ENCODE data around the gene PAK3.

Gene PAK3

GRCh38 chrX:111133389-111133788 lies 37.4 kb downstream of the PAK3 start:
- no peak for DNase-seq

DNA sequence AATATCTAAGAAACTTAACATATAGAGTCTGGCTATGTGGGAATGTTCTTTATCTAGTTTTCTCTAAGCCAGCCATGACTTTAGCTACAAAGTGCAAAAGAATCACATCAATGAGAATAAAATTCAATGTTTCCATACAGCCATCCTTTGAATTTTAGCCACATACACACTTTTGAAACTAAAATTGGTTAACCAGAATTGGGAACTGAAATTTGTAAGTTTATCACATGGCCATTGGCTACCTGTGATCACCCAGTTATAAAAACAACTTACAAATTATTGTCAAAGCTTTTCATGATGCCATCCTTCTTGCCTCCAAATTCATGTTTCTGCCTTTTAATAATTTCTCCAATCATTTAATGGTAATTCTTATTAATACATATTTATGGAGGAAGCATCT lies 49.9 kb downstream of the PAK3 start:
- DNase-seq, result no peak

DNA sequence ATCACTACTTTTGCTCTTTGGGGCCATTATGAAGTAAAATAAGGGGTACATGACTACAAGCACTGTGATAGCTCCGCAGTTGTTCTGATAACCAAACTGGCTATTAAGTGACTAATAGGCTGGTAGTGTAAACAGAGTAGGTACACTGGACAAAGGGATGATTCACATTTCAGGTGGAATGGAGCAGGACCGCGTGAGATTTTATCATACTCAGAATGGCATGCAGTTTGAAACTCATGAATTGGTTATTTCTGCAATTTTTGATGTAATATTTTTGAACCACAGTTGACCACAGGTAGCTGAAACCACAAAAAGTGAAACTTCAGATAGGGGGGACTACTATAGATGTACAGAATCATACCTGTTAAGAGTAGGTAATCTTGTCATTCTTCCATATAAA lies 55.8 kb downstream of the PAK3 start:
- no peak for DNase-seq

DNA sequence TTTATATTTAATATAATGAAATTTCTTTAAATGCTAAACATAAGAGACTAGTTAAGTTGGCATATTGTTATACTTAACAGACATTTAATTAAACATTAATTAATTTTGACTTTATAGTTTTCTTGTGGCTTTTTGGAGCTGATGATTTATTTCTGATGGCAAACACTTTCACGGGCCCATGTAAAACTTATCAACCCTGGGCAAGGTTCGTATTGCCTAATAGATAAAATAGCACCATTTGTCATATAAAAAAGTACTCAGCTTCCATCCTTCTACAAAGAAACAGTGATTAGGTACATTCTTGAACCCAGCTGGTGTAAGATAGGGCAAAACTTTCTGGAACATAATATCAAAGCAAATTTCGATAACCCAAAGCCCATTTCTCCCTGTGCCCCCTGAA lies 63.2 kb downstream of the PAK3 start:
- DNase-seq, result no peak

DNA sequence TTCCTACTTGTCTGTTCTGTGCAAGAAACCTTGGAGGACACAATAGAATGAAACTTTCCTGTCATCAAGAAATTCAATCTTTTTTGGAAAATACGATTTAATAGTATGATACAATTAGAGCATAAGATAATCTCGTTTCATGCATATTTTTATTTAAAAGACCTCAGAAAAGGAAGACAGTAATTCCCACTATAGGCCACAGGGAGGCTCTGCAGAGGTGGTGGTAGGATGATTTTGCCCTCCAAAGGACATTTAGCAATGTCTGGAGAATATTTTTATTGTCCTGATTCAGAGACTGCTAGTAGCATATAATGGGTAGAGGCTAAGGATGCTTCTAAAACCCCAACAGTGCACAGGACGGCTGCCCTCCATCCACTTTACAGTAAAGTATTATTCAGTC lies 68.7 kb downstream of the PAK3 start:
- DNase-seq, result no peak

- no peak for DNase-seq
These were observed 69.9 kb downstream of the PAK3 start for GRCh38 chrX:111165902-111166301.

DNA sequence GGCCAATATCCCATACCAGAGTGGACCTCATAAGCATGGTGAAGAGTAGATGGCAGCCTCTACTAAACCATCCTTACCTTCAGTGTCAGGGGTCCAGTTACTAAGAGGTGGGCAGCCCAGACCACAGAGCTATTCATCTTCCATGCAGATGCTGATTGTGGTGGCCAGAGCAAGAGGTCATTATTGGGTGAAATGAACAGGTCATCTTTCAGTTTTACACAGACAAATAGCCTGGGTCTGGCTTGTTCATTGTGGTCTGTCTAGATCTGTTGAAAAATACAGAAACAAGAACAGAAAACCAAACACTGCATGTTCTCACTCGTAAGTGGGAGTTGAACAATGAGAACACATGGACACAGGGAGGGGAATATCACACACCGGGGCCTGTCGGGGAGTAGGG lies 71.3 kb downstream of the PAK3 start:
- DNase-seq, result no peak

DNA sequence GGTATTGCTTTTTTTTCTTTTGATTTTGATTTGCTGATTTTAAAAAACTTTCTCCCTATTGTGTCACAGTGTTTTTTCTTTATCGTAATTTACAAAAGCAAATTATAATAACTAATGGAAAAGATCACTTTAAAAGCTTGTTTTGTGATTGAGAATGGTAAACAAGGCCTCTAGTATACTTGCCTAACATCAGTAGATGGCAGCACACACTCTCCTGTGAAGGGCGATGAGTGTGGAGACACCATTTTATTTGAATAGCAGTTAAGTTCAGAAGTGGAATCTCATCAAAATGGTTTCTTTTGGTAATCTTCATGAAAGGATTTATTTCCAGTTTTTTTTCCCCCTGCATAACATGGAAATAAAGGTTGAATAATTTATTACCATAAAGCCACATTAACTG lies 72.3 kb downstream of the PAK3 start:
- no peak for DNase-seq

- no peak for DNase-seq
These were observed 73.2 kb downstream of the PAK3 start for GRCh38 chrX:111169141-111169540.

DNA sequence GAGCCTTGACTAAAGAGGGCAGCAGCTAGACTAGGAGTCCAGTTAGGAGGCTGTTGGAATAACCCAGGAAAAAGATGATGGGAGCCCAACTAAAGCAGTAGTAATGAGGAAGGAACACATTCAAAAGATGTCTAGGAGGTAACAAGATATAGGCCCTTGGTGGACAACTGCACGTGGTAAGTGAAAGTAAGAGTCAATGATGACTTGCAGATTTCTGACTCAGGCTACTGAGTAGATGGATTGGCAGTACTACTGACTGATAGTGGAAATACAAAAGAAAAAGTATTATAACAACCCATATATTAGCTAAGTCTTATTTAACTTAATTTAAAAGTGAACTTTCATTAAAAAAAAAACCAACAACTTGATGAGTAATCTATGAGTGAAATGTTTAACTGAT lies 74.0 kb downstream of the PAK3 start:
- no peak for DNase-seq

DNA sequence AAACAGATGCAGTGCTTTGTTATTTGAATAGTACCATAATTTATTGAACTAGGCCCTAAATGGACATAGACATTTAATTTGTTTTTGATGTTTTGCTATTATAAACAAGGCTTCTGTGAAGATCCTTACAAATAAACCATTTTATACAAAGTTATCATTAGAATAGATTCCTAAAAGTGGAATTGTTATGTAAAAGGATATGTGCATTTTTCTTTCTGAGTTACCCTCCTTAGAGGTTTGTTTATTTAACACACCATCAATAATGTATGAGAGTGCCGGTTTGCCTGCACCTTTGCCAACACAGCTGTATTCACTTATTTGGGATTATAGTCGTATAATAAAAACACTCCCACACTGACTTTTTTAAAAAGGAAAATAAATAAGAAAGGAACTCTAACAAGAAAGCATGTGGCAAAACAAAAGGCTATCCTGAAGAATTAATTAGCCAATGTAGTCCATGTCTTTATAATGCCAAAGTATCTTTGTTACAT lies 84.8 kb downstream of the PAK3 start:
- no peak for DNase-seq

DNA sequence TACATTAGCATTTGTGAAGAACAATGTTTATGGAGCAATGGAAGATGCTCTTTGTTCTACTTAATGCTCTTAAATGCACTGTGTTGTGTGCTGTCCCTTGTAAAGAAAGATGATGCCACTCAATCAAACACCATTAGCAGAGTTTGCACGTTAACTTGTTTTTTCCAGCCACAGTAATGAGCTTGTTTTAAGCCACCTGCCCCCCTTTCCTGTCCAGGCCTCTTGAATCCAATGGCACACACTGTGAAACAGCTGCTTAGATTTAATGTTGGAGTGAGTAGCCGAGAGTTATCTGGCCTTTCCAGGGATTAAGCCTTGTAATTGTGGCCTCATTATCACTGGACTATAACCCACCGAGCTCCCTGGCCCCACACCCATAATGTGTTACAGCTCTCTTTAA lies 86.0 kb downstream of the PAK3 start:
- no peak for DNase-seq

DNA sequence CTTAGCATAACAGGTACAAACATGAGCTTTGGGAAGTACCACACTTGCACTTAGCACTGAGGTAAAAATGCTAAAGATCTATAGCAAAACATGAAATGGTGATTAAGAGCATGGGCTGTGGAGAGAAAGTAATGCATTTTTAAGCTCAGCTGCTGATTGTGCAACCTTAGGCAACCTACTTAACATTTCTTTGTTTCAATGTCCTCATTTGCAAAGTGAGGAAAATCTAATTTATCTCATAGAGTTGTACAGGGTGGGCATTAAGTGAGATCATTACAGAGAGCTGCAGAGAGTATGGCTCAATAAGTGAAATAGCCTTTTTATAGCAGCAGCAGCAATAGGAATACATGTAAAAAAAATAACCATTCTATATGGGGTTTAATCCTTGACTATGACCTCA lies 87.0 kb downstream of the PAK3 start:
- DNase-seq, result no peak

DNA sequence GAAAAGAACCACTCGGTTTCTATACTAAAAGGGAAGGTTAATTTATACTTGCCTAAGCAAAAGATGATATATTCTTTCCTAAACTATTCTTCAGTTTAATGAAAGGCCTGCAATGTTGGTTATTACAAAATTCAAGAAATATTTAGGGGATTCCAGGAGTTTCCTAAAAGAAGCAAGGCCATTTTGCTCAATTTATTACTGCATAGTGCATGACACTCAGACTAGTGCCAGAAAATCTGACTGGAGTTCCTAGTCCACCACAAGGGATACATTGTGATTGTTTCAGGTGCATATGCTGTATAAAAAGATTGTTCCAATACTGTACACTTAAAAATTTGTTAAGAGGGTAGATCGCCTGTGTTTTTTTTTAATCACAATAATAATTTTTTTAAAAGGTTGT lies 95.6 kb downstream of the PAK3 start:
- no peak for DNase-seq

- DNase-seq, result no peak
These were observed 103.5 kb downstream of the PAK3 start for GRCh38 chrX:111199505-111199904.

GRCh38 chrX:111200327-111200726 lies 104.3 kb downstream of the PAK3 start:
- no peak for DNase-seq

- no peak for DNase-seq
These were observed 111.9 kb downstream of the PAK3 start for GRCh38 chrX:111207851-111208250.

DNA sequence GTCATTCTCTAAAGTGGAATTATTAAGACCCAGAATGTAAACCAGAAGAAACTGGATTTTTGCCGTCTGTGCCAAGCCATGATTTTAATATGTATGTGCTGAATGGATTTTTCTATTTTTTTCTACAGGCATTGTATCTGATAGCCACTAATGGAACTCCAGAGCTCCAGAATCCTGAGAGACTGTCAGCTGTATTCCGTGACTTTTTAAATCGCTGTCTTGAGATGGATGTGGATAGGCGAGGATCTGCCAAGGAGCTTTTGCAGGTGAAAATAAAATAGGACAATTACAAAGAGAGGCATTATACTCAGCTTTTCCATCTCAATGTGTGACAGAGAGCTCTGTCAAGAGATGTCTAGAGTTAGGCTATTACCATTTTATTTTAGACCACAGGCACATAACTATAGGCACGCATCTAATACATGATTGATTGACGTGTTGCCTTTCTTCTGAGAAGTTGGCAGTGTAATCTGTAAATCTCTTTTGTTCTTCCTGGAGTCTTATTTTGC lies 120.4 kb downstream of the PAK3 start:
- DNase-seq, result no peak

GRCh38 chrX:111244235-111244750 lies 148.3 kb downstream of the PAK3 start:
- DNase-seq, result no peak

DNA sequence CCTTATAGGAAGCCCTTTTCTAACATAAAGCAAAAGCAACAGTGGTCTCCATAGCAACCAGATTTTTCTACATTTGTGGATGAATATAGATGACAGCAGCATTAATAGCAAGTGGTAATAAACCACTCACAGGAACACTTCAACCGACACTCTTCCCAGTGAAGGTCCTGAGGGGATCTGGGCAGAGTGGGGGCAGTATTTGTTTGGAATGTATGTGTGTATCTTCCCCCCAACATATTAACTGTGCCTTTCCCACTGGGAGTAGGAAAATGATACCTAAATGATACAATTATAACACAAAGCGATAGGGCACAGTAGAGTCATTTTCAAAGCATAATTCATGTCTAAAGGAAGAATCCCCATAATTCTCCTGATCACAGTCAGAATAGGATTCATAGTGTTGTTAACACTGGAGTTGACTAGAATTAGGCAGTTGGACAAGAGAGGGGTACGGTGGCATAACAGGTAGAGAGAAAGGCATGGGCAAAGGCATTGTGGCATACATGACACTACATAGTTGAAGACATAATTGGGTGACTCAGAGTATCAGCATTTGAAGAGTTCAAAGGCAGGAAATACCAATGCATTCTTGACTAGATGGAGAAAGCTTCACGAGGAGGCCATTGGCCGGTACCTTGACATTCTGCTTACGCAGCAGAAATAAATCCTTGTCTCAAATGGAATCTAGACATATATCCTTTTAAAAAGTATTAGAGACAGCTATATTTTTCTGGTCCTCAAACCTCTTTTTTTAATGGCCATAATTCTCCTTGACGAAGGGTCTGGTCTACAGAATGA lies 159.1 kb downstream of the PAK3 start:
- DNase-seq, result no peak

DNA sequence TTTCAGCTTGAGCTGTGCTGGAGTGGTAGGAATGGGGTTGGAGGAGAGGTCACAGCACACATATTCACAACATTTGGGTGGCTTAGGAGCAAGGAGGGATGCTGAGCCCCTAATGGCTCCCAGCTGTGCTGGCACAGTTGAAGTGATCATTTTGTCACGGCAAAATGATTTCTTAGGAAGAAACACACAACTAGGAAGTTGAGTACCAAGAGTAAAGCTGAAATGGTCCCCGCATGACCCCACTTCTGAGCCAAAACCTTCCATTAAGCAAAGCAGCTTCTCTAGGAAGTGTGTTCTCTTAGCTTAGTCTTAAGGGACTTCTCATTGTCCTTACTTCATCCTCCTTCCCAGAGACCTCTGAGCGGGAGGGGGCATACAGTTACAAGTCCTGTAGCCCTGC lies 161.7 kb downstream of the PAK3 start:
- no peak for DNase-seq

DNA sequence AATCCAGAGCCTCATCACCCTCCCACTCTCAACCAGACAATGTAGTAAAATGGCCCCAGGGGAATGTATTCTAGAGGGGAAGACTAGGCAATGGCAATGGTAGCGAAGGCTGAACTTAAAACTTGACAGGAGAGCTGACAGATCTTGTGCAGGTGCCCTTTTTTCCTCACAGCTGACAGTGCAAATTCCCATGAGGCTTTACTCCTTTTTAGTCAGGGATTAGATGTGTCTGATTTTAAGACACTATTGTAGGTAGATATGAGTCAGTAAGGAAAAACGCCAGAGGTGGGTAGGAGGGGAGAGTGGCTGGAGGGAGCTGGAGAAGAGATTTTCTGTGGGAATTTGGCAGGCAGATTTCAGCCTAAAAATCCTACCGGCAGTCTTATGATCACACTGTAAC lies 163.6 kb downstream of the PAK3 start:
- no peak for DNase-seq

DNA sequence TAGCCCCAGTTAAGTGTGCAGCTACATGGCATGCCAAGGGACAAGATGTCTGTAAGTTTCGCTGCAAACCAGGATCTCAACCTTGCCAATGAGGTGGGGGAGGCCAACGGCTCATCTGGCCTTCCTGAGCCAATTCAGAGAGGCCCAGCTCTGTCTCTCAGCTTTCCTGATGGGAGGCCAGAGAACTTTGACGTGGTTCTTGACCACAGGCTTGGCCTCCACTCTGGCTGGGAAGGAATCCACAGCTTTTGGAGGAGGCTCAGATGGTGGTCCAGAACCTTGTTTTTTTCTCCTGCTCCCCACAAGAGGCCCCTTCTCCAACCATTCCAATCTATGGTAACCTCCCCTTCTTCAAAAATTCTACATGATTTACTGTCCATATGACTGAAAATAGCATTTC lies 164.5 kb downstream of the PAK3 start:
- no peak for DNase-seq

DNA sequence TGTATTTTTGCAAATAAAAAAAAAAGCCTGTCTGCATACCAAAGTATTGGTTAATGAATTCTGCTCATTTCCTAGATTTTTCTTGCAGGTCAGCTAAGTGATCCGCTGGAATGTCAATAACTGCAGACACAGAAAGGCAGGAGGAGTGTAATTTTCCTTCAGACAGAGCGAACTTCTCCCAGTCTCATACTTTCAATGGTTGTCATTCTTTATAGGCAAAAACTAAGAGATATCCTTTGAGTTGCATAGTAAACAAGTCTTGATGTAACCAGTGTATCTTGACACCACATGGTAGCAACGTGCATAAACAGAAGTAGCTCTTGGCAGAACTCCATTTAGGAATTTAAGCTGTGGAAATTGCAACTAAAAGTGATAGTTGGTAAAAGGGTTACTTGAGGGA lies 166.1 kb downstream of the PAK3 start:
- no peak for DNase-seq

DNA sequence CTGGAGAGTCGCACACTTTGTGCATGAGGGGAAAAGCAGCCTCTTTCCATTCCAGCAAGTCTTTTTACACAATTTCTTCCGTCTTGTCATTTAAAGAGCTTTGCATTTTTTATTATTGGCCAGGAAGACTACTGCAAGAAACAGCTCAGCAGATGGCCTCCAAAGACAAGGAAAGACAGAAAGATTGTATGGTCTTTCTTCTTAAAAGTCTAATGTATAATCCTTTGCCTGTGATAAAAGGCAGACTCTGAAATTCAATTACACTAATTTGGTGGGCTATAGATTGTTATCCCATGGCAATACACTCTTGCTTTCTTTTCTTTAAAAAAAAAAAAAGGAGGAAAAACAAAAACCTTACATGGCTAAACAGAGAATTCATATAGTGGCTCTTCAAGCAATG lies 168.4 kb downstream of the PAK3 start:
- no peak for DNase-seq

Data from T1000 (cell line).